ENCODE results near the gene RGMB. TPM values are rescaled to one million over a fixed set of nuclear protein-coding genes. Genes with fewer than 3 reads are reported as not detected.
A peak's percentile ranks its signal among the peaks of the same experiment; 100 is the strongest.

RGMB gene
- total RNA-seq, 6 experiments from 2014 or later = 219 to 288 (median 235) TPM

GRCh38 chr5:98816582-98817222 lies 43.2 kb downstream of the RGMB start:
- H3K27ac Mint-ChIP-seq = no peak overlapping the region
- no peaks in the 10 kb centered on the region for H3K27me3 Mint-ChIP-seq (ENCODE audit: insufficient read depth)
- no peak for TF ChIP-seq CTCF (IDR thresholded peaks at IDR 0.05)
- no peak overlapping the region for H3K4me3 Mint-ChIP-seq
- peaks cover 23% of the 10 kb centered on the region for H3K36me3 Mint-ChIP-seq (ENCODE audit: low read depth)
- no peak for DNase-seq
- H3K4me1 Mint-ChIP-seq (ENCODE audit: low read depth) = 0 out of 2 replicates have a peak, but pooled peaks cover 7% of the 10 kb centered on the region
- peaks cover 15% of the 10 kb centered on the region for H3K9me3 Mint-ChIP-seq

GRCh38 chr5:98825582-98826375 lies 52.3 kb downstream of the RGMB start:
- DNase-seq = no peak
- Mint-ChIP-seq H3K4me3 (no peak overlapping the region), H3K27ac (no peak overlapping the region), H3K27me3 (ENCODE audit: insufficient read depth) (no peaks in the 10 kb centered on the region), H3K36me3 (ENCODE audit: low read depth) (peaks cover 7% of the 10 kb centered on the region), H3K9me3 (peaks cover 8% of the 10 kb centered on the region), H3K4me1 (ENCODE audit: low read depth) (peaks cover 10% of the 10 kb centered on the region)
- TF ChIP-seq CTCF (IDR thresholded peaks at IDR 0.05) = no peak

GRCh38 chr5:98827161-98827560 lies 53.7 kb downstream of the RGMB start:
- Mint-ChIP-seq H3K27me3 (ENCODE audit: insufficient read depth) (no peaks in the 10 kb centered on the region), H3K4me1 (ENCODE audit: low read depth) (peaks cover 10% of the 10 kb centered on the region), H3K27ac (no peak overlapping the region), H3K4me3 (no peak overlapping the region), H3K36me3 (ENCODE audit: low read depth) (no peaks in the 10 kb centered on the region), H3K9me3 (no peaks in the 10 kb centered on the region)
- peak; percentile 85 for TF ChIP-seq CTCF (IDR thresholded peaks at IDR 0.05)
- peak; percentile 32 for DNase-seq

GRCh38 chr5:98827588-98828284 lies 54.3 kb downstream of the RGMB start:
- H3K9me3 Mint-ChIP-seq = no peaks in the 10 kb centered on the region
- no peaks in the 10 kb centered on the region for H3K27me3 Mint-ChIP-seq (ENCODE audit: insufficient read depth)
- H3K4me1 Mint-ChIP-seq (ENCODE audit: low read depth) = peaks cover 10% of the 10 kb centered on the region
- H3K36me3 Mint-ChIP-seq (ENCODE audit: low read depth) = no peaks in the 10 kb centered on the region
- TF ChIP-seq CTCF (IDR thresholded peaks at IDR 0.05) = no peak
- no peak overlapping the region for H3K27ac Mint-ChIP-seq
- no peak overlapping the region for H3K4me3 Mint-ChIP-seq
- DNase-seq = no peak

GRCh38 chr5:98836175-98836574 lies 62.7 kb downstream of the RGMB start:
- Mint-ChIP-seq H3K4me1 (ENCODE audit: low read depth) (no peaks in the 10 kb centered on the region), H3K36me3 (ENCODE audit: low read depth) (no peaks in the 10 kb centered on the region), H3K4me3 (no peak overlapping the region), H3K9me3 (no peaks in the 10 kb centered on the region), H3K27me3 (ENCODE audit: insufficient read depth) (no peaks in the 10 kb centered on the region), H3K27ac (no peak overlapping the region)
- no peak for DNase-seq
- no peak for TF ChIP-seq CTCF (IDR thresholded peaks at IDR 0.05)
